ENCODE results near the gene MAGI2.

GRCh38 chr7:79339208-79339925 lies 114.1 kb downstream of the MAGI2 start:
- TF ChIP-seq CBX2 (IDR thresholded peaks at IDR 0.05; ENCODE audit: low read depth, low read length) (no peak), CBX2 (CRISPR knock-in tag; IDR thresholded peaks at IDR 0.05; ENCODE audit: low read depth) (no peak), ZKSCAN1 (IDR thresholded peaks at IDR 0.05; ENCODE audit: low read length) (no peak), EEA1 (CRISPR knock-in tag; IDR thresholded peaks at IDR 0.05; ENCODE audit: borderline replicate concordance) (no peak)
